ENCODE results near the gene TMEM163. TPM values are rescaled to one million over a fixed set of nuclear protein-coding genes. Genes with fewer than 3 reads are reported as not detected.

TMEM163 gene
- polyA plus RNA-seq, 3 donors: 0.01 TPM; not detected in 2

DNA sequence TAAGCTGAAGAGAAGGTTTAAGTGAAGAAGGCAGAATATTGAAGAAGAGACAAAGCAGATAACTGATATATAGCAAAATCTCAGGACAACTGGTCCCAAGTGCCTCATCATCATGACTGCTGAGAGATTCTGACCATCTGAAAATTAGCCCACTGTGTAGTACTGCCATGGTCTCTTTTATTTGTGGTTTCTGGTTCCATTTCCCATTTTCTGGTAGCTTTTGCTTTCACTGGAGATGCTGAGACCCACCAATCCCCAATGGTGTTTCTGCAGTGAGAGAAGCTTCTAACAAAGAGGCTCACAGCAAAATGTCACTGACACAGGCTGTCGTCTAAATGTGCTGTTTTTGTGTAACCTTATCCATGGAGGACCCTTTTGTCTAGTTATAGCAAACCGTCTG, 79.5 kb downstream of the TMEM163 start:
- no peaks in the 10 kb centered on the region for H3K27me3 ChIP-seq (ENCODE audit: control insufficient read depth in 2 of 2, insufficient read depth in 2 of 2, low read length in 2 of 2)
- 100% methylated on average over 1 of the region's 2 CpGs for WGBS (ENCODE audit: insufficient coverage)
- TF ChIP-seq, protein P1, sequence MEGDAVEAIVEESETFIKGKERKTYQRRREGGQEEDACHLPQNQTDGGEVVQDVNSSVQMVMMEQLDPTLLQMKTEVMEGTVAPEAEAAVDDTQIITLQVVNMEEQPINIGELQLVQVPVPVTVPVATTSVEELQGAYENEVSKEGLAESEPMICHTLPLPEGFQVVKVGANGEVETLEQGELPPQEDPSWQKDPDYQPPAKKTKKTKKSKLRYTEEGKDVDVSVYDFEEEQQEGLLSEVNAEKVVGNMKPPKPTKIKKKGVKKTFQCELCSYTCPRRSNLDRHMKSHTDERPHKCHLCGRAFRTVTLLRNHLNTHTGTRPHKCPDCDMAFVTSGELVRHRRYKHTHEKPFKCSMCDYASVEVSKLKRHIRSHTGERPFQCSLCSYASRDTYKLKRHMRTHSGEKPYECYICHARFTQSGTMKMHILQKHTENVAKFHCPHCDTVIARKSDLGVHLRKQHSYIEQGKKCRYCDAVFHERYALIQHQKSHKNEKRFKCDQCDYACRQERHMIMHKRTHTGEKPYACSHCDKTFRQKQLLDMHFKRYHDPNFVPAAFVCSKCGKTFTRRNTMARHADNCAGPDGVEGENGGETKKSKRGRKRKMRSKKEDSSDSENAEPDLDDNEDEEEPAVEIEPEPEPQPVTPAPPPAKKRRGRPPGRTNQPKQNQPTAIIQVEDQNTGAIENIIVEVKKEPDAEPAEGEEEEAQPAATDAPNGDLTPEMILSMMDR (IDR thresholded peaks at IDR 0.05): no peak
- DNase-seq: no peak
- no peaks in the 10 kb centered on the region for H3K4me1 Mint-ChIP-seq
- H3K36me3 ChIP-seq (replicated peaks in 1 of 2; ENCODE audit: control insufficient read depth in 1 of 2, insufficient read depth in 2 of 2, low read length in 2 of 2): no peaks in the 10 kb centered on the region
- intact Hi-C loops (cut with micrococcal nuclease): no loop called here
- H3K36me3 Mint-ChIP-seq: no peaks in the 10 kb centered on the region
- no peak overlapping the region for H3K4me3 Mint-ChIP-seq
- H3K4me1 ChIP-seq (ENCODE audit: control insufficient read depth in 1 of 2, insufficient read depth in 2 of 2, low read length in 2 of 2): no peaks in the 10 kb centered on the region
- no peak overlapping the region for H3K27ac ChIP-seq (ENCODE audit: low read depth in 1 of 2, low read length in 2 of 2)
- H4K20me1 ChIP-seq (ENCODE audit: insufficient read depth, low read length): no peaks in the 10 kb centered on the region
- H2AFZ ChIP-seq (ENCODE audit: insufficient read depth, low read depth, low read length, poor library complexity, severe bottlenecking): no peak overlapping the region
- no peak overlapping the region for H3K9ac ChIP-seq (ENCODE audit: insufficient read depth, low read length, poor library complexity, severe bottlenecking)
- H3K9me3 ChIP-seq (replicated peaks in 1 of 2; ENCODE audit: control insufficient read depth in 1 of 2, insufficient read depth in 1 of 2, low read length in 2 of 2): no peaks in the 10 kb centered on the region
- peaks cover 0 to 4% (median 0%) of the 10 kb centered on the region in 3 donors for H3K27me3 Mint-ChIP-seq (ENCODE audit: low read depth in 3 of 3)
- no peak overlapping the region for H3K4me2 ChIP-seq (replicated peaks; ENCODE audit: extremely low read depth, low read length, poor library complexity, severe bottlenecking)
- H3K9me3 Mint-ChIP-seq: peaks cover 0 to 11% (median 0%) of the 10 kb centered on the region in 7 donors
- H3K27ac Mint-ChIP-seq: no peak overlapping the region
- H3K4me3 ChIP-seq (replicated peaks in 1 of 3; ENCODE audit: low read depth in 2 of 3, low read length in 3 of 3): no peak overlapping the region
- H3K79me2 ChIP-seq (ENCODE audit: insufficient read depth, low read length): no peaks in the 10 kb centered on the region

GRCh38 chr2:134636714-134637113, 82.1 kb downstream of the TMEM163 start:
- intact Hi-C loops (cut with micrococcal nuclease): no loop called here
- no peak overlapping the region for H2AFZ ChIP-seq (ENCODE audit: insufficient read depth, low read depth, low read length, poor library complexity, severe bottlenecking)
- no peak overlapping the region for H3K4me2 ChIP-seq (replicated peaks; ENCODE audit: extremely low read depth, low read length, poor library complexity, severe bottlenecking)
- Mint-ChIP-seq H3K9me3 (peaks cover 0 to 6% (median 0%) of the 10 kb centered on the region in 7 donors), H3K4me3 (no peak overlapping the region), H3K4me1 (no peaks in the 10 kb centered on the region), H3K36me3 (no peaks in the 10 kb centered on the region), H3K27ac (no peak overlapping the region), H3K27me3 (ENCODE audit: low read depth in 3 of 3) (peaks cover 0 to 7% (median 4%) of the 10 kb centered on the region in 3 donors)
- TF ChIP-seq, protein P1 (IDR thresholded peaks at IDR 0.05): no peak
- H3K4me3 ChIP-seq (replicated peaks in 1 of 3; ENCODE audit: low read depth in 2 of 3, low read length in 3 of 3): no peak overlapping the region
- H3K36me3 ChIP-seq (replicated peaks in 1 of 2; ENCODE audit: control insufficient read depth in 1 of 2, insufficient read depth in 2 of 2, low read length in 2 of 2): no peaks in the 10 kb centered on the region
- DNase-seq: no peak
- H3K4me1 ChIP-seq (ENCODE audit: control insufficient read depth in 1 of 2, insufficient read depth in 2 of 2, low read length in 2 of 2): no peaks in the 10 kb centered on the region
- H3K9me3 ChIP-seq (replicated peaks in 1 of 2; ENCODE audit: control insufficient read depth in 1 of 2, insufficient read depth in 1 of 2, low read length in 2 of 2): no peaks in the 10 kb centered on the region
- H4K20me1 ChIP-seq (ENCODE audit: insufficient read depth, low read length): no peaks in the 10 kb centered on the region
- H3K9ac ChIP-seq (ENCODE audit: insufficient read depth, low read length, poor library complexity, severe bottlenecking): no peak overlapping the region
- no peaks in the 10 kb centered on the region for H3K79me2 ChIP-seq (ENCODE audit: insufficient read depth, low read length)
- no peak overlapping the region for H3K27ac ChIP-seq (ENCODE audit: low read depth in 1 of 2, low read length in 2 of 2)
- H3K27me3 ChIP-seq (ENCODE audit: control insufficient read depth in 2 of 2, insufficient read depth in 2 of 2, low read length in 2 of 2): no peaks in the 10 kb centered on the region
- WGBS (ENCODE audit: insufficient coverage): no CpG with 5 or more reads among the region's 1 CpG
